ENCODE results near the gene RAP2A. TPM values are rescaled to one million over a fixed set of nuclear protein-coding genes. Genes with fewer than 3 reads are reported as not detected.

Gene RAP2A
- total RNA-seq, 1 experiment from 2014 or later = 43.6 TPM

- ChIA-PET POLR2A (ENCODE audit: low non-redundant PET) (interaction anchor here (0.6 kb wide), 1 partner anchor 67 kb away, joined by 6 read pairs; no protein-coding TSS in a partner anchor), CTCF (no interaction called here)
- Histone ChIP-seq H3K27me3 (replicated peaks; ENCODE audit: insufficient read depth, low read depth, low read length, poor library complexity) (no peaks in the 10 kb centered on the region), H3K9me3 (ENCODE audit: low read depth, low read length, poor library complexity, severe bottlenecking) (no peaks in the 10 kb centered on the region), H3K27ac (ENCODE audit: low read depth, low read length, poor library complexity, severe bottlenecking) (no peak overlapping the region), H3K4me1 (ENCODE audit: insufficient read depth, low read length, poor library complexity, severe bottlenecking) (peaks cover 4% of the 10 kb centered on the region), H3K4me3 (ENCODE audit: low read depth, low read length, poor library complexity, severe bottlenecking) (no peak overlapping the region), H3K36me3 (ENCODE audit: insufficient read depth, low read length, poor library complexity, severe bottlenecking) (no peaks in the 10 kb centered on the region)
- no peak for TF ChIP-seq CTCF (conservative IDR thresholded peaks at IDR 0.05; ENCODE audit: low read depth, low read length)
- no peak for TF ChIP-seq EZH2 (IDR thresholded peaks at IDR 0.05; ENCODE audit: borderline replicate concordance, low read depth, low read length, poor library complexity, severe bottlenecking)
- intact Hi-C loops (cut with micrococcal nuclease; ENCODE audit: unreplicated experiment) = no loop called here
- BruUV-seq (replicated peaks) = no TSS peak
- no peak for DNase-seq (ENCODE audit: low spot score)
These were observed 68.2 kb downstream of the RAP2A start for GRCh38 chr13:97502181-97502580.

GRCh38 chr13:97502706-97503105 lies 68.7 kb downstream of the RAP2A start:
- no peaks in the 10 kb centered on the region for H3K9me3 ChIP-seq (ENCODE audit: low read depth, low read length, poor library complexity, severe bottlenecking)
- no peak for DNase-seq (ENCODE audit: low spot score)
- no peaks in the 10 kb centered on the region for H3K27me3 ChIP-seq (replicated peaks; ENCODE audit: insufficient read depth, low read depth, low read length, poor library complexity)
- H3K36me3 ChIP-seq (ENCODE audit: insufficient read depth, low read length, poor library complexity, severe bottlenecking) = no peaks in the 10 kb centered on the region
- H3K4me3 ChIP-seq (ENCODE audit: low read depth, low read length, poor library complexity, severe bottlenecking) = no peak overlapping the region
- no TSS peak for BruUV-seq (replicated peaks)
- ChIA-PET POLR2A (ENCODE audit: low non-redundant PET) (interaction anchor here (0.6 kb wide), 1 partner anchor 67 kb away, joined by 6 read pairs; no protein-coding TSS in a partner anchor), CTCF (no interaction called here)
- intact Hi-C loops (cut with micrococcal nuclease; ENCODE audit: unreplicated experiment) = no loop called here
- no peak overlapping the region for H3K27ac ChIP-seq (ENCODE audit: low read depth, low read length, poor library complexity, severe bottlenecking)
- H3K4me1 ChIP-seq (ENCODE audit: insufficient read depth, low read length, poor library complexity, severe bottlenecking) = peaks cover 4% of the 10 kb centered on the region
- TF ChIP-seq CTCF (conservative IDR thresholded peaks at IDR 0.05; ENCODE audit: low read depth, low read length) (no peak), EZH2 (IDR thresholded peaks at IDR 0.05; ENCODE audit: borderline replicate concordance, low read depth, low read length, poor library complexity, severe bottlenecking) (no peak)

- TF ChIP-seq CTCF (conservative IDR thresholded peaks at IDR 0.05; ENCODE audit: low read depth, low read length) (no peak), EZH2 (IDR thresholded peaks at IDR 0.05; ENCODE audit: borderline replicate concordance, low read depth, low read length, poor library complexity, severe bottlenecking) (no peak)
- no peak for DNase-seq (ENCODE audit: low spot score)
- H3K36me3 ChIP-seq (ENCODE audit: insufficient read depth, low read length, poor library complexity, severe bottlenecking) = no peaks in the 10 kb centered on the region
- H3K27me3 ChIP-seq (replicated peaks; ENCODE audit: insufficient read depth, low read depth, low read length, poor library complexity) = no peaks in the 10 kb centered on the region
- ChIA-PET CTCF (no interaction called here), POLR2A (ENCODE audit: low non-redundant PET) (no interaction called here)
- H3K4me1 ChIP-seq (ENCODE audit: insufficient read depth, low read length, poor library complexity, severe bottlenecking) = peaks cover 4% of the 10 kb centered on the region
- intact Hi-C loops (cut with micrococcal nuclease; ENCODE audit: unreplicated experiment) = no loop called here
- no peak overlapping the region for H3K4me3 ChIP-seq (ENCODE audit: low read depth, low read length, poor library complexity, severe bottlenecking)
- peaks cover under 1% of the 10 kb centered on the region for H3K9me3 ChIP-seq (ENCODE audit: low read depth, low read length, poor library complexity, severe bottlenecking)
- BruUV-seq (replicated peaks) = no TSS peak
- no peak overlapping the region for H3K27ac ChIP-seq (ENCODE audit: low read depth, low read length, poor library complexity, severe bottlenecking)
These were observed 71.0 kb downstream of the RAP2A start for GRCh38 chr13:97505017-97505416.
